Transverse colon (tissue), 4 donors: Measurements from ENCODE around the gene PES1.

Experiments used
- CTCF ChIP-seq, 5 experiments: fragments of 200-600 bp in 3 of 5; fragments of 450-650 bp in 2 of 5; sonication (generic) in 3 of 5; IDR thresholded peaks; 1 replicate in 2 of 5; 2 replicates in 3 of 5; pipeline ENCODE4 v1.5.1; 2016 to 2017; ENCODE audit warnings: antibody characterized with exemption in 5 of 5, inconsistent platforms in 3 of 5, mild to moderate bottlenecking in 2 of 5, moderate library complexity in 1 of 5
- POLR2A ChIP-seq: fragments of 450-650 bp; IDR thresholded peaks from one replicate; pipeline ENCODE4 v1.6.1; 2016; ENCODE audit warnings: antibody characterized with exemption, mild to moderate bottlenecking, moderate library complexity
- POLR2AphosphoS5 ChIP-seq, 3 donors: sonication (generic); formaldehyde crosslinking; IDR thresholded peaks; one replicate each; pipeline ENCODE4 v1.6.1; 2016; ENCODE audit warnings: antibody characterized with exemption in 3 of 3

- no peak for TF ChIP-seq CTCF (IDR thresholded peaks at IDR 0.05)
- TF ChIP-seq POLR2A = no peak
- no peak for TF ChIP-seq POLR2AphosphoS5 (IDR thresholded peaks at IDR 0.05)
Observed at GRCh38 chr22:30572210-30572609, 19.5 kb downstream of the PES1 start.
